Measurements from ENCODE around the gene FBXW8.

FBXW8 gene

GRCh38 chr12:116910645-116911451 lies at the start of gene FBXW8:
TSS of gene FBXW8 (plus strand) at chr12:116910950. CDS start at chr12:116911038, 88 bp downstream.
- H3K9ac ChIP-seq (ENCODE audit: low read length) = peak within 1 kb of the TSS; percentile 78
- no peaks in the 10 kb centered on the region for H3K9me3 ChIP-seq (ENCODE audit: control insufficient read depth, low read length)
- H3K27me3 ChIP-seq (ENCODE audit: control insufficient read depth, insufficient read depth, low read length) = no peaks in the 10 kb centered on the region
- no peaks in the 10 kb centered on the region for H3K36me3 ChIP-seq (ENCODE audit: control insufficient read depth, insufficient read depth, low read length)
- peaks cover under 1% of the 10 kb centered on the region for H3K4me1 ChIP-seq (ENCODE audit: control insufficient read depth, insufficient read depth, low read length)
- peak within 1 kb of the TSS; percentile 80 for H3K4me3 ChIP-seq (ENCODE audit: low read length)

GRCh38 chr12:116861320-116861719 lies 49.4 kb upstream of the FBXW8 start:
- no peaks in the 10 kb centered on the region for H3K36me3 ChIP-seq (ENCODE audit: control insufficient read depth, insufficient read depth, low read length)
- H3K4me1 ChIP-seq (ENCODE audit: control insufficient read depth, insufficient read depth, low read length) = peaks cover 4% of the 10 kb centered on the region
- peaks cover 23% of the 10 kb centered on the region for H3K27me3 ChIP-seq (ENCODE audit: control insufficient read depth, insufficient read depth, low read length)
- H3K9me3 ChIP-seq (ENCODE audit: control insufficient read depth, low read length) = no peaks in the 10 kb centered on the region
- H3K9ac ChIP-seq (ENCODE audit: low read length) = no peak overlapping the region
- no peak overlapping the region for H3K4me3 ChIP-seq (ENCODE audit: low read length)

GRCh38 chr12:116862167-116862566 lies 48.6 kb upstream of the FBXW8 start:
- peaks cover 17% of the 10 kb centered on the region for H3K27me3 ChIP-seq (ENCODE audit: control insufficient read depth, insufficient read depth, low read length)
- H3K36me3 ChIP-seq (ENCODE audit: control insufficient read depth, insufficient read depth, low read length) = no peaks in the 10 kb centered on the region
- H3K4me1 ChIP-seq (ENCODE audit: control insufficient read depth, insufficient read depth, low read length) = peaks cover 4% of the 10 kb centered on the region
- no peaks in the 10 kb centered on the region for H3K9me3 ChIP-seq (ENCODE audit: control insufficient read depth, low read length)
- H3K4me3 ChIP-seq (ENCODE audit: low read length) = no peak overlapping the region
- no peak overlapping the region for H3K9ac ChIP-seq (ENCODE audit: low read length)

GRCh38 chr12:116863275-116863767 lies 47.4 kb upstream of the FBXW8 start:
- H3K4me1 ChIP-seq (ENCODE audit: control insufficient read depth, insufficient read depth, low read length) = peaks cover 4% of the 10 kb centered on the region
- no peak overlapping the region for H3K9ac ChIP-seq (ENCODE audit: low read length)
- H3K36me3 ChIP-seq (ENCODE audit: control insufficient read depth, insufficient read depth, low read length) = no peaks in the 10 kb centered on the region
- no peaks in the 10 kb centered on the region for H3K9me3 ChIP-seq (ENCODE audit: control insufficient read depth, low read length)
- no peak overlapping the region for H3K4me3 ChIP-seq (ENCODE audit: low read length)
- peaks cover 12% of the 10 kb centered on the region for H3K27me3 ChIP-seq (ENCODE audit: control insufficient read depth, insufficient read depth, low read length)

- Histone ChIP-seq H3K9me3 (ENCODE audit: control insufficient read depth, low read length) (no peaks in the 10 kb centered on the region), H3K27me3 (ENCODE audit: control insufficient read depth, insufficient read depth, low read length) (peaks cover 11% of the 10 kb centered on the region), H3K9ac (ENCODE audit: low read length) (no peak overlapping the region), H3K36me3 (ENCODE audit: control insufficient read depth, insufficient read depth, low read length) (no peaks in the 10 kb centered on the region), H3K4me3 (ENCODE audit: low read length) (no peak overlapping the region), H3K4me1 (ENCODE audit: control insufficient read depth, insufficient read depth, low read length) (peaks cover 4% of the 10 kb centered on the region)
Observed at GRCh38 chr12:116864371-116865160, 46.2 kb upstream of the FBXW8 start.

GRCh38 chr12:116867523-116867922 lies 43.2 kb upstream of the FBXW8 start:
- Histone ChIP-seq H3K9me3 (ENCODE audit: control insufficient read depth, low read length) (no peaks in the 10 kb centered on the region), H3K4me1 (ENCODE audit: control insufficient read depth, insufficient read depth, low read length) (no peaks in the 10 kb centered on the region), H3K9ac (ENCODE audit: low read length) (no peak overlapping the region), H3K36me3 (ENCODE audit: control insufficient read depth, insufficient read depth, low read length) (no peaks in the 10 kb centered on the region), H3K4me3 (ENCODE audit: low read length) (no peak overlapping the region), H3K27me3 (ENCODE audit: control insufficient read depth, insufficient read depth, low read length) (peaks cover 4% of the 10 kb centered on the region)

GRCh38 chr12:116870306-116870705 lies 40.4 kb upstream of the FBXW8 start:
- Histone ChIP-seq H3K36me3 (ENCODE audit: control insufficient read depth, insufficient read depth, low read length) (no peaks in the 10 kb centered on the region), H3K4me3 (ENCODE audit: low read length) (no peak overlapping the region), H3K9ac (ENCODE audit: low read length) (no peak overlapping the region), H3K4me1 (ENCODE audit: control insufficient read depth, insufficient read depth, low read length) (no peaks in the 10 kb centered on the region), H3K9me3 (ENCODE audit: control insufficient read depth, low read length) (no peaks in the 10 kb centered on the region), H3K27me3 (ENCODE audit: control insufficient read depth, insufficient read depth, low read length) (no peaks in the 10 kb centered on the region)

- Histone ChIP-seq H3K4me3 (ENCODE audit: low read length) (no peak overlapping the region), H3K36me3 (ENCODE audit: control insufficient read depth, insufficient read depth, low read length) (no peaks in the 10 kb centered on the region), H3K9ac (ENCODE audit: low read length) (no peak overlapping the region), H3K9me3 (ENCODE audit: control insufficient read depth, low read length) (no peaks in the 10 kb centered on the region), H3K4me1 (ENCODE audit: control insufficient read depth, insufficient read depth, low read length) (peaks cover 11% of the 10 kb centered on the region), H3K27me3 (ENCODE audit: control insufficient read depth, insufficient read depth, low read length) (peaks cover 32% of the 10 kb centered on the region)
Observed at GRCh38 chr12:116874324-116874995, 36.3 kb upstream of the FBXW8 start.

GRCh38 chr12:116876151-116876869 lies 34.4 kb upstream of the FBXW8 start:
- Histone ChIP-seq H3K9ac (ENCODE audit: low read length) (no peak overlapping the region), H3K4me3 (ENCODE audit: low read length) (no peak overlapping the region), H3K27me3 (ENCODE audit: control insufficient read depth, insufficient read depth, low read length) (peaks cover 46% of the 10 kb centered on the region), H3K4me1 (ENCODE audit: control insufficient read depth, insufficient read depth, low read length) (peaks cover 20% of the 10 kb centered on the region), H3K36me3 (ENCODE audit: control insufficient read depth, insufficient read depth, low read length) (no peaks in the 10 kb centered on the region), H3K9me3 (ENCODE audit: control insufficient read depth, low read length) (no peaks in the 10 kb centered on the region)

- Histone ChIP-seq H3K9ac (ENCODE audit: low read length) (no peak overlapping the region), H3K27me3 (ENCODE audit: control insufficient read depth, insufficient read depth, low read length) (peaks cover 69% of the 10 kb centered on the region), H3K36me3 (ENCODE audit: control insufficient read depth, insufficient read depth, low read length) (no peaks in the 10 kb centered on the region), H3K4me3 (ENCODE audit: low read length) (no peak overlapping the region), H3K9me3 (ENCODE audit: control insufficient read depth, low read length) (no peaks in the 10 kb centered on the region), H3K4me1 (ENCODE audit: control insufficient read depth, insufficient read depth, low read length) (peaks cover 29% of the 10 kb centered on the region)
Observed at GRCh38 chr12:116878567-116879508, 31.9 kb upstream of the FBXW8 start.
